SK-N-SH (cell line): ENCODE data around the gene F2RL1. TPM values are rescaled to one million over a fixed set of nuclear protein-coding genes. Genes with fewer than 3 reads are reported as not detected.
A peak's percentile ranks its signal among the peaks of the same experiment; 100 is the strongest.

Experiments
- CTCF ChIA-PET: fragments of 300-600, 350-600 bp; formaldehyde crosslinking; extraction: SDS; loops from one replicate; lab custom pipeline; 2021; lab: Yijun Ruan, JAX
- POLR2A ChIA-PET: fragments of 350-600 bp; sonication (Branson Sonifier 250); formaldehyde crosslinking; extraction: SDS; loops from one replicate; lab custom pipeline; 2020; ENCODE audit warnings: antibody characterized with exemption, inconsistent platforms; lab: Yijun Ruan, JAX
- DNase-seq: peaks from one replicate; pipeline ENCODE4 v3.0.0; 2012
- H2AFZ ChIP-seq: fragments of 200-600 bp; sonication (generic); 2 replicates; pipeline ENCODE4 v1.8.1; 2016; ENCODE audit warnings: antibody characterized with exemption, mild to moderate bottlenecking, low read depth
- H3F3A ChIP-seq: fragments of 200-600 bp; sonication (generic); replicated peaks from 2 replicates; pipeline ENCODE3; 2016; ENCODE audit warnings: antibody characterized with exemption, mild to moderate bottlenecking; ENCODE audit not compliant: insufficient read depth
- H3K27ac ChIP-seq, 2 experiments: fragments of 200-500 bp in 1 of 2; fragments of 200-600 bp in 1 of 2; sonication (Bioruptor generic) in 1 of 2; sonication (generic), shearing (Covaris generic) in 1 of 2; 2 replicates each; pipeline versions ENCODE4 v1.5.1 to v1.6.1; 2014 to 2016; ENCODE audit warnings: low read depth in 2 of 2, inconsistent platforms in 1 of 2, low read length in 1 of 2, mild to moderate bottlenecking in 1 of 2, mixed read lengths in 1 of 2
- H3K27me3 ChIP-seq: fragments of 200-600 bp; sonication (generic), shearing (Covaris generic); 2 replicates; pipeline ENCODE4 v1.6.1; 2016; ENCODE audit warnings: mixed run types; ENCODE audit not compliant: insufficient read depth
- H3K36me3 ChIP-seq, 2 experiments: fragments of 200-500 bp in 1 of 2; fragments of 200-600 bp in 1 of 2; sonication (Bioruptor generic) in 1 of 2; sonication (generic) in 1 of 2; replicated peaks in 1 of 2; 2 replicates each; pipeline versions ENCODE3 to v1.5.1; 2014 to 2016; ENCODE audit warnings: low read length in 1 of 2, mild to moderate bottlenecking in 1 of 2; ENCODE audit not compliant: insufficient read depth in 2 of 2, control insufficient read depth in 1 of 2
- H3K4me1 ChIP-seq, 2 experiments: fragments of 200-500 bp in 1 of 2; fragments of 200-600 bp in 1 of 2; sonication (Bioruptor generic) in 1 of 2; sonication (generic), shearing (Covaris generic) in 1 of 2; 2 replicates each; pipeline versions ENCODE4 v1.5.1 to v1.6.1; 2014 to 2016; ENCODE audit warnings: low read depth in 1 of 2, low read length in 1 of 2, mixed run types in 1 of 2; ENCODE audit not compliant: insufficient read depth in 2 of 2, control insufficient read depth in 1 of 2
- H3K4me2 ChIP-seq: fragments of 200-600 bp; sonication (generic), shearing (Covaris generic); 2 replicates; pipeline ENCODE4 v1.6.1; 2017; ENCODE audit warnings: mixed run types
- H3K4me3 ChIP-seq, 2 experiments: fragments of 200-500 bp in 1 of 2; fragments of 200-600 bp in 1 of 2; sonication (Bioruptor generic) in 1 of 2; sonication (generic), shearing (Covaris generic) in 1 of 2; 2 replicates each; pipeline versions ENCODE4 v1.5.1 to v1.8.1; 2014 to 2016; ENCODE audit warnings: low read depth in 2 of 2, inconsistent platforms in 1 of 2, low read length in 1 of 2, mild to moderate bottlenecking in 1 of 2, mixed read lengths in 1 of 2, moderate library complexity in 1 of 2
- H3K79me2 ChIP-seq: fragments of 200-600 bp; sonication (generic); 2 replicates; pipeline ENCODE4 v1.8.1; 2017; ENCODE audit warnings: mild to moderate bottlenecking; ENCODE audit not compliant: insufficient read depth
- H3K9ac ChIP-seq: fragments of 200-600 bp; sonication (generic); 2 replicates; pipeline ENCODE4 v1.6.1; 2017; ENCODE audit warnings: mixed run types
- H3K9me2 ChIP-seq: fragments of 200-600 bp; sonication (generic); 2 replicates; pipeline ENCODE4 v1.6.1; 2017; ENCODE audit warnings: mixed run types
- H3K9me3 ChIP-seq: fragments of 200-600 bp; sonication (generic); 2 replicates; pipeline ENCODE4 v1.6.1; 2017; ENCODE audit warnings: mixed run types, mild to moderate bottlenecking, moderate library complexity
- H4K20me1 ChIP-seq: fragments of 200-600 bp; sonication (generic); 2 replicates; pipeline ENCODE4 v1.6.1; 2017; ENCODE audit warnings: mild to moderate bottlenecking, mixed run types; ENCODE audit not compliant: insufficient read depth
- CHD2 ChIP-seq: fragments of 150-350 bp; IDR thresholded peaks from 2 replicates; pipeline ENCODE4 v1.6.1; 2018; ENCODE audit warnings: low read length; ENCODE audit not compliant: partially characterized antibody
- EP300 ChIP-seq, 2 experiments: IDR thresholded peaks; 2 replicates each; pipeline versions ENCODE4 v1.4.0 to v1.6.1; 2012; ENCODE audit warnings: borderline replicate concordance in 1 of 2, low read depth in 1 of 2, low read length in 1 of 2
- EZH2phosphoT487 ChIP-seq: fragments of 200-600 bp; sonication (generic); IDR thresholded peaks from 2 replicates; pipeline ENCODE4 v1.6.1; 2017; ENCODE audit warnings: low read depth, mixed run types, mild to moderate bottlenecking, antibody characterized with exemption, moderate library complexity, borderline replicate concordance
- FOXJ3 ChIP-seq: sonication (generic); formaldehyde crosslinking; IDR thresholded peaks from 2 replicates; pipeline ENCODE4 v1.5.1; 2020; ENCODE audit warnings: mild to moderate bottlenecking, missing genetic modification reagents
- GATA2 ChIP-seq: sonication (generic); formaldehyde crosslinking; IDR thresholded peaks from 2 replicates; pipeline ENCODE4 v1.5.0; 2020; ENCODE audit warnings: mild to moderate bottlenecking, missing genetic modification reagents
- MXI1 ChIP-seq: IDR thresholded peaks from 2 replicates; pipeline ENCODE4 v1.6.1; 2012; ENCODE audit warnings: mild to moderate bottlenecking, low read depth, low read length, improper control_type of control experiment
- RAD21 ChIP-seq: IDR thresholded peaks from 2 replicates; pipeline ENCODE4 v1.6.1; 2012; ENCODE audit warnings: mild to moderate bottlenecking, low read length
- RCOR1 ChIP-seq: fragments of 150-350 bp; IDR thresholded peaks from 2 replicates; pipeline ENCODE4 v1.6.1; 2017; ENCODE audit warnings: antibody characterized with exemption, low read length
- REST ChIP-seq: IDR thresholded peaks from 2 replicates; pipeline ENCODE4 v1.6.1; 2012; ENCODE audit warnings: mild to moderate bottlenecking, low read depth, low read length, moderate library complexity
- SIN3A ChIP-seq: IDR thresholded peaks from 2 replicates; pipeline ENCODE4 v1.6.1; 2012; ENCODE audit warnings: low read depth, mild to moderate bottlenecking, low read length, moderate library complexity, borderline replicate concordance
- TEAD4 ChIP-seq: IDR thresholded peaks from 2 replicates; pipeline ENCODE4 v1.4.0; 2012; ENCODE audit warnings: mild to moderate bottlenecking, borderline replicate concordance; ENCODE audit not compliant: insufficient read depth
- USF2 ChIP-seq: fragments of 150-350 bp; IDR thresholded peaks from 2 replicates; pipeline ENCODE4 v1.6.1; 2017; ENCODE audit warnings: antibody characterized with exemption, low read length, low read depth, borderline replicate concordance
- whole genome bisulfite sequencing: methylation state at CpG from one replicate; pipeline ENCODE4 v1.1.6; 2017; ENCODE audit warnings: low lambda C conversion rate; 5-methylcytosine and 5-hydroxymethylcytosine counted together
- polyA plus RNA-seq, 3 experiments: library from polyadenylated mRNA; depleted of rRNA; stranded (reverse); fragments of >200 nt; gene quantifications; 2 replicates each; pipeline ENCODE4 v1.2.3, GENCODE V29; 2012
- TF ChIP-seq, protein P1 (sequence below): IDR thresholded peaks from 2 replicates; pipeline ENCODE4; 2012
- TF ChIP-seq, protein P2 (sequence below): fragments of 200-600 bp; sonication (generic); IDR thresholded peaks from 2 replicates; pipeline ENCODE4 v1.6.1; 2017; ENCODE audit warnings: antibody characterized with exemption, mild to moderate bottlenecking, moderate library complexity
- TF ChIP-seq, protein P3 (sequence below): IDR thresholded peaks from 2 replicates; pipeline ENCODE4 v1.4.0; 2012; ENCODE audit warnings: low read depth, borderline replicate concordance

F2RL1 gene
- polyA plus RNA-seq, 1 of the 3 experiments (the other 2 are of a cell fraction), result 31.3 TPM

GRCh38 chr5:76807296-76807695 is 11.5 kb upstream of the F2RL1 start (continued):
- peak in 1 of 2 experiments; percentile 45; a peak in 1 of 4 replicates for TF ChIP-seq EP300 (IDR thresholded peaks at IDR 0.05; ENCODE audit: borderline replicate concordance in 1 of 2, low read depth in 1 of 2, low read length in 1 of 2)
- TF ChIP-seq, protein P1, sequence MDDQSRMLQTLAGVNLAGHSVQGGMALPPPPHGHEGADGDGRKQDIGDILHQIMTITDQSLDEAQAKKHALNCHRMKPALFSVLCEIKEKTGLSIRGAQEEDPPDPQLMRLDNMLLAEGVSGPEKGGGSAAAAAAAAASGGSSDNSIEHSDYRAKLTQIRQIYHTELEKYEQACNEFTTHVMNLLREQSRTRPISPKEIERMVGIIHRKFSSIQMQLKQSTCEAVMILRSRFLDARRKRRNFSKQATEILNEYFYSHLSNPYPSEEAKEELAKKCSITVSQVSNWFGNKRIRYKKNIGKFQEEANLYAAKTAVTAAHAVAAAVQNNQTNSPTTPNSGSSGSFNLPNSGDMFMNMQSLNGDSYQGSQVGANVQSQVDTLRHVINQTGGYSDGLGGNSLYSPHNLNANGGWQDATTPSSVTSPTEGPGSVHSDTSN, result peak; percentile 75
- no peak for TF ChIP-seq CHD2
- TF ChIP-seq, protein P2, sequence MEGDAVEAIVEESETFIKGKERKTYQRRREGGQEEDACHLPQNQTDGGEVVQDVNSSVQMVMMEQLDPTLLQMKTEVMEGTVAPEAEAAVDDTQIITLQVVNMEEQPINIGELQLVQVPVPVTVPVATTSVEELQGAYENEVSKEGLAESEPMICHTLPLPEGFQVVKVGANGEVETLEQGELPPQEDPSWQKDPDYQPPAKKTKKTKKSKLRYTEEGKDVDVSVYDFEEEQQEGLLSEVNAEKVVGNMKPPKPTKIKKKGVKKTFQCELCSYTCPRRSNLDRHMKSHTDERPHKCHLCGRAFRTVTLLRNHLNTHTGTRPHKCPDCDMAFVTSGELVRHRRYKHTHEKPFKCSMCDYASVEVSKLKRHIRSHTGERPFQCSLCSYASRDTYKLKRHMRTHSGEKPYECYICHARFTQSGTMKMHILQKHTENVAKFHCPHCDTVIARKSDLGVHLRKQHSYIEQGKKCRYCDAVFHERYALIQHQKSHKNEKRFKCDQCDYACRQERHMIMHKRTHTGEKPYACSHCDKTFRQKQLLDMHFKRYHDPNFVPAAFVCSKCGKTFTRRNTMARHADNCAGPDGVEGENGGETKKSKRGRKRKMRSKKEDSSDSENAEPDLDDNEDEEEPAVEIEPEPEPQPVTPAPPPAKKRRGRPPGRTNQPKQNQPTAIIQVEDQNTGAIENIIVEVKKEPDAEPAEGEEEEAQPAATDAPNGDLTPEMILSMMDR, result no peak
- no peak for TF ChIP-seq EZH2phosphoT487
- no peak for TF ChIP-seq RCOR1
- TF ChIP-seq, all 33 proteins: peak for 9

- CTCF ChIA-PET, result interaction anchor here (1.0 kb wide), 1 partner anchor 10 kb away, joined by 3 read pairs; no protein-coding TSS in a partner anchor
- TF ChIP-seq FOXJ3 (CRISPR knock-in tag), result no peak
- TF ChIP-seq MXI1, result no peak
- TF ChIP-seq RCOR1, result no peak
- TF ChIP-seq, protein P1, result no peak
- TF ChIP-seq CHD2, result no peak
- TF ChIP-seq GATA2 (CRISPR knock-in tag), result no peak
- TF ChIP-seq TEAD4, result no peak
- TF ChIP-seq, protein P2, result no peak
- TF ChIP-seq USF2, result no peak
- no peak for TF ChIP-seq EP300 (IDR thresholded peaks at IDR 0.05; ENCODE audit: borderline replicate concordance in 1 of 2, low read depth in 1 of 2, low read length in 1 of 2)
- no peak for TF ChIP-seq RAD21
- TF ChIP-seq, protein P3, sequence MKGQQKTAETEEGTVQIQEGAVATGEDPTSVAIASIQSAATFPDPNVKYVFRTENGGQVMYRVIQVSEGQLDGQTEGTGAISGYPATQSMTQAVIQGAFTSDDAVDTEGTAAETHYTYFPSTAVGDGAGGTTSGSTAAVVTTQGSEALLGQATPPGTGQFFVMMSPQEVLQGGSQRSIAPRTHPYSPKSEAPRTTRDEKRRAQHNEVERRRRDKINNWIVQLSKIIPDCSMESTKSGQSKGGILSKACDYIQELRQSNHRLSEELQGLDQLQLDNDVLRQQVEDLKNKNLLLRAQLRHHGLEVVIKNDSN, result no peak
- TF ChIP-seq REST, result no peak
- TF ChIP-seq SIN3A, result no peak
Observed at GRCh38 chr5:76808141-76808691, 10.6 kb upstream of the F2RL1 start.

More at GRCh38 chr5:76808141-76808691, 10.6 kb upstream of the F2RL1 start:
- Histone ChIP-seq H3K4me1 (peaks cover 0 to 26% of the 10 kb centered on the region in 2 experiments; a peak in 2 of 4 replicates), H3K79me2 (no peaks in the 10 kb centered on the region), H3K36me3 (no peaks in the 10 kb centered on the region), H3K4me2 (peak overlapping the region; percentile 58; the same call in 1 of the 2 replicates), H3K4me3 (no peak overlapping the region), H3K9me2 (no peaks in the 10 kb centered on the region), H4K20me1 (no peaks in the 10 kb centered on the region), H3K9me3 (no peaks in the 10 kb centered on the region), H3K27ac (peak overlapping the region in 1 of 2 experiments; percentile 98; a peak in 2 of 4 replicates), H2AFZ (no peak overlapping the region; the same call in 1 of the 2 replicates), H3F3A (peaks cover 35% of the 10 kb centered on the region), H3K27me3 (no peaks in the 10 kb centered on the region), H3K9ac (peak overlapping the region; percentile 40; the same call in 1 of the 2 replicates)
- POLR2A ChIA-PET, result no interaction called here
- 92% methylated on average over 5 of the region's 5 CpGs for WGBS
- DNase-seq, result no peak
